HEK293T (cell line): ENCODE measurements around the gene TMEM187.

Experiments
- CTCF ChIA-PET: fragments of 350-600 bp; formaldehyde crosslinking; extraction: SDS; loops from one replicate; lab custom pipeline; 2021; ENCODE audit warnings: antibody characterized with exemption, inconsistent platforms; lab: Yijun Ruan, JAX
- POLR2A ChIA-PET: fragments of 350-600 bp; formaldehyde crosslinking; extraction: SDS; loops from one replicate; lab custom pipeline; 2020; ENCODE audit warnings: antibody characterized with exemption, inconsistent platforms; lab: Yijun Ruan, JAX
- DNase-seq: peaks from one replicate; pipeline ENCODE4 v3.0.0; 2012; ENCODE audit warnings: mixed read lengths; ENCODE audit errors: extremely low spot score
- ARNT ChIP-seq: fragments of 450-650 bp; IDR thresholded peaks from 2 replicates; pipeline ENCODE4 v1.6.1; 2017; ENCODE audit warnings: mild to moderate bottlenecking
- BHLHE40 ChIP-seq: fragments of 450-650 bp; IDR thresholded peaks from 2 replicates; pipeline ENCODE4 v1.6.1; 2016; ENCODE audit warnings: mild to moderate bottlenecking, moderate library complexity, borderline replicate concordance
- CTBP1 ChIP-seq: fragments of 450-650 bp; IDR thresholded peaks from 2 replicates; pipeline ENCODE4 v1.6.1; 2016; ENCODE audit warnings: borderline replicate concordance
- ELF4 ChIP-seq: fragments of 450-650 bp; IDR thresholded peaks from 2 replicates; pipeline ENCODE4 v1.6.1; 2017; ENCODE audit warnings: antibody characterized with exemption
- FOXA1 ChIP-seq: fragments of 450-650 bp; IDR thresholded peaks from 2 replicates; pipeline ENCODE4 v1.6.1; 2016; ENCODE audit warnings: mild to moderate bottlenecking
- FOXK2 ChIP-seq: fragments of 450-650 bp; IDR thresholded peaks from 2 replicates; pipeline ENCODE4 v1.6.1; 2016; ENCODE audit warnings: mild to moderate bottlenecking
- FOXM1 ChIP-seq: fragments of 450-650 bp; IDR thresholded peaks from 2 replicates; pipeline ENCODE4 v1.6.1; 2017; ENCODE audit warnings: mild to moderate bottlenecking, borderline replicate concordance
- HDGF ChIP-seq: fragments of 450-650 bp; IDR thresholded peaks from 2 replicates; pipeline ENCODE4 v1.6.1; 2017; ENCODE audit warnings: antibody characterized with exemption, borderline replicate concordance
- L3MBTL2 ChIP-seq: fragments of 450-650 bp; conservative IDR thresholded peaks from 2 replicates; pipeline ENCODE4 v1.6.1; 2016; ENCODE audit warnings: mild to moderate bottlenecking
- LEF1 ChIP-seq: fragments of 450-650 bp; IDR thresholded peaks from 2 replicates; pipeline ENCODE4 v1.6.1; 2017; ENCODE audit warnings: mild to moderate bottlenecking, borderline replicate concordance
- NFRKB ChIP-seq: fragments of 450-650 bp; IDR thresholded peaks from 2 replicates; pipeline ENCODE4 v1.6.1; 2016; ENCODE audit warnings: mild to moderate bottlenecking, moderate library complexity
- PKNOX1 ChIP-seq: fragments of 450-650 bp; IDR thresholded peaks from 2 replicates; pipeline ENCODE4 v1.6.1; 2016
- SP1 ChIP-seq: fragments of 450-650 bp; IDR thresholded peaks from 2 replicates; pipeline ENCODE4 v1.6.1; 2017
- SUZ12 ChIP-seq: fragments of 450-650 bp; IDR thresholded peaks from 2 replicates; pipeline ENCODE4 v1.6.1; 2016; ENCODE audit warnings: mild to moderate bottlenecking
- TARDBP ChIP-seq: fragments of 450-650 bp; IDR thresholded peaks from 2 replicates; pipeline ENCODE4 v1.6.1; 2016
- ZNF384 ChIP-seq: fragments of 450-650 bp; IDR thresholded peaks from 2 replicates; pipeline ENCODE4 v1.6.1; 2016

TMEM187 gene

DNA sequence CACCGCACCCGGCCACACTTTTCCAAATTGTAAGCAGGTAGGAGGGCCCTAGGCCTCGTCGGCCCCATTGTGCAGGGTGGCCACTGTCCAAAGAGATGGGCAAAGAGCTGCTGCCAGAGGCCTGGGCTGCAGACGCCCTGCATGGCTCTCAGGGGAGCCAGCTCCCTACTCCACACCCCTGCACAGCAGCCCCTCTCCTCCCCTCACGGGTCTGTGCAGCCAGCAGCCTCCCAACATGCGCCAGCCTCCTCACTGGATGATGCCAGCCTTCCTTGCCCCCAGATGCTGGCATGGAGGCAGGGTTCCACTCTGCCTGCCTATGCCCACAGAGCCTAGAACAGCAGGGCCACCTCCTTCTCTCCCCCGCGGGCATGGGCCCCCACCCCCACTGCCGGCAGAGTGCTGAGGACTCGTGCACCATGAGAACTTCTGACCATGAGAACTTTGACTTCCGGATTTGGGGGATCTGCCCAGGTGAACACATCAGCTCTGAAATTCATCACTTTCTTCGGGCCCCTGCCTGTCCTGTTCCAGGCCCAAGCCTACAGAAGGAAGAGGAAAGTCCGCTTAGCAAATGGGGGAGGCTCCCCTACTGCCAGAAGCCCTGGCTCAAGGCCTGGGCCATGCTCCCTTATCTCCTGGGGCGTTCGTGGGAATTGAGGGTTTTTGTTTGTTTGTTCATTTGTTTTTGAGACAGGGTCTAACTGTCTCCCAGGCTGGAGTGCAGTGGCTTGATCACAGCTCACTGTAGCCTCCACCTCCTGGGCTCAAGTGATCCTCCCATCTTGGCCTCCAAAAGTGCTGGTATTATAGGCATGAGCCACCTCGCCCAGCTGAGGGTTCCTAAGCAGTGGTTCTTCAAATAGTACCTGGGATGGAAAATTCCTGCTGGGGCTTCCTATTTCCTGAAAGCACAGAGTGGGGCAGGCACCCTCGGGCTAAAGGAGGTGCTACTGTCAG is 39.1 kb downstream of the TMEM187 start:
- ChIA-PET POLR2A (interaction anchor here (1.0 kb wide), 1 partner anchor 9 kb away, joined by 3 read pairs; no protein-coding TSS in a partner anchor), CTCF (interaction anchor here (1.6 to 2.7 kb wide), 2 partner anchors 18 to 26 kb away, joined by 4 to 13 read pairs; no protein-coding TSS in a partner anchor)
- no peak for DNase-seq
- TF ChIP-seq BHLHE40: no peak
- no peak for TF ChIP-seq SP1
- no peak for TF ChIP-seq TARDBP
- TF ChIP-seq ZNF384: no peak
- TF ChIP-seq CTBP1: no peak
- no peak for TF ChIP-seq PKNOX1
- no peak for TF ChIP-seq FOXK2
- no peak for TF ChIP-seq SUZ12
- TF ChIP-seq LEF1: no peak

DNA sequence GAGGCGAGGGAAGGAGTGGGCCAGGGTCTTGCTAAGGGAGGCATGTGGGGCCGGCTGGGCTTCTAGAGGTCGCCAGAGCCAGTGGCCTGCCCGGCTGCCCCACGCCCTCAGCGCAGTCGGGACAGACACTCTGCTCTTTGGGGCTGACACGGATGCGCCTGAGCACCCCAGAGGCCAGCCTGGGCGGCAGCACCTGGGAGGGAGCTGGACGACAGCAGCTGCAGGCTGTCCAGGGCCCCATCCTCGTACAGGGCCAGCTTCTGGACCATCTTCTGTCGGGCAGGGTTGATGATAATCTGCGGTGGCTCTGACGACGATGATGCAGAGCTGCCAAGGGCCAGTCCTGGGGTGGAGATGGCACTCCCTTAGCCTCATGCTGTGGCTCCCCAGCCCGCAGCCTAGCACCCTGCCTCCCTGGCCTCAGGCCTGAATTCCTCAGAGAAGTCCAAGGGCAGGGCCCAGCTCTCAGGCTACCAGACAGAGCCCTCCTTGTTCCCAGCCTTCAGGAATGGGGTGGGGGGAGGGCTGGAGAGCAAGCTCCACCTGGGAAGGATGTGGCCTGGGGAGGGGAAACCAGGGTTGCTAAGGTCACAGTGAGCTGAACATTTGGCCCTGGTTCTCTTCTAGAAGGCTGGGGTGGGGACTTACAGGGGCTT is 39.9 kb downstream of the TMEM187 start:
- TF ChIP-seq FOXA1 (no peak), SP1 (no peak)
- ChIA-PET CTCF (interaction anchor here (0.8 to 3.0 kb wide), 14 partner anchors 9 to 361 kb away, joined by 3 to 13 read pairs (median 4); partner anchors contain the start of genes HCFC1 and TMEM187), POLR2A (interaction anchor here (0.7 to 1.8 kb wide), 4 partner anchors 8 to 84 kb away, joined by 3 to 7 read pairs (median 4); partner anchors contain the start of gene HCFC1)
- no peak for DNase-seq

GRCh38 chrX:154013001-154013421 is 40.5 kb downstream of the TMEM187 start:
- DNase-seq: no peak
- ChIA-PET POLR2A (interaction anchor here (0.7 to 1.8 kb wide), 3 partner anchors 39 to 85 kb away, joined by 3 to 7 read pairs (median 5); partner anchors contain the start of gene HCFC1), CTCF (interaction anchor here (0.8 to 3.0 kb wide), 17 partner anchors 9 to 361 kb away, joined by 3 to 13 read pairs (median 4); partner anchors contain the start of genes HCFC1 and TMEM187)
- TF ChIP-seq FOXA1 (no peak), L3MBTL2 (no peak), SP1 (no peak), HDGF (no peak), TARDBP (no peak), ZNF384 (no peak), PKNOX1 (no peak), SUZ12 (no peak), ELF4 (no peak), NFRKB (no peak), ARNT (no peak), BHLHE40 (no peak), LEF1 (no peak), FOXK2 (no peak), FOXM1 (no peak), CTBP1 (no peak)

- ChIA-PET POLR2A (interaction anchor here (1.8 kb wide), 1 partner anchor 40 kb away, joined by 5 read pairs; no protein-coding TSS in a partner anchor), CTCF (interaction anchor here (1.0 to 3.0 kb wide), 15 partner anchors 8 to 312 kb away, joined by 3 to 13 read pairs (median 6); partner anchors contain the start of genes HCFC1 and TMEM187)
Measured at GRCh38 chrX:154013614-154014360, 41.2 kb downstream of the TMEM187 start.

More at GRCh38 chrX:154013614-154014360, 41.2 kb downstream of the TMEM187 start:
- DNase-seq: peak; percentile 78
- no peak for TF ChIP-seq LEF1
- no peak for TF ChIP-seq L3MBTL2
- no peak for TF ChIP-seq FOXK2
- TF ChIP-seq FOXM1: no peak
- TF ChIP-seq SUZ12: no peak
- no peak for TF ChIP-seq SP1
- no peak for TF ChIP-seq PKNOX1
- no peak for TF ChIP-seq FOXA1
